Measurements from ENCODE around the gene KLHL2.

KLHL2 gene

GRCh38 chr4:165368114-165368513 is 160.8 kb downstream of the KLHL2 start:
- no peak for DNase-seq (ENCODE audit: low read depth)

GRCh38 chr4:165368567-165368966 is 161.2 kb downstream of the KLHL2 start:
- no peak for DNase-seq (ENCODE audit: low read depth)

GRCh38 chr4:165369522-165369921 is 162.2 kb downstream of the KLHL2 start:
- no peak for DNase-seq (ENCODE audit: low read depth)

- no peak for DNase-seq (ENCODE audit: low read depth)
These were observed 163.2 kb downstream of the KLHL2 start for GRCh38 chr4:165370530-165370929.

All from T follicular helper cell (primary cell).